Liver (tissue), 9 donors: ENCODE results near the gene MAN2B1. TPM values are rescaled to one million over a fixed set of nuclear protein-coding genes. Genes with fewer than 3 reads are reported as not detected.

Experiments
- DNase-seq: peaks from one replicate; pipeline ENCODE4 v3.0.0-alpha.2; 2017; ENCODE audit warnings: low spot score
- H3K27ac ChIP-seq, 2 donors: one replicate each; pipeline ENCODE4 v1.7.0; 2013; ENCODE audit warnings: inconsistent platforms in 2 of 2, low read length in 2 of 2, control low read depth in 1 of 2, low read depth in 1 of 2, mild to moderate bottlenecking in 1 of 2
- H3K27me3 ChIP-seq, 4 donors: one replicate each; pipeline versions ENCODE4 v1.6.1 to v1.7.0; 2013; ENCODE audit warnings: low read length in 3 of 4, inconsistent platforms in 1 of 4, mild to moderate bottlenecking in 1 of 4, moderate library complexity in 1 of 4; ENCODE audit not compliant: control insufficient read depth in 4 of 4, insufficient read depth in 4 of 4
- H3K36me3 ChIP-seq, 4 donors: one replicate each; pipeline versions ENCODE4 v1.6.1 to v1.7.0; 2013; ENCODE audit warnings: low read length in 3 of 4, mild to moderate bottlenecking in 3 of 4, low read depth in 1 of 4, moderate library complexity in 1 of 4; ENCODE audit not compliant: control insufficient read depth in 4 of 4, insufficient read depth in 3 of 4
- H3K4me1 ChIP-seq, 4 donors: one replicate each; pipeline versions ENCODE4 v1.6.1 to v1.7.0; 2013; ENCODE audit warnings: low read length in 3 of 4, mild to moderate bottlenecking in 3 of 4, moderate library complexity in 1 of 4; ENCODE audit not compliant: control insufficient read depth in 4 of 4, insufficient read depth in 4 of 4
- H3K4me3 ChIP-seq, 3 donors: one replicate each; pipeline versions ENCODE4 v1.6.1 to v1.7.0; 2013; ENCODE audit warnings: low read length in 3 of 3, control low read depth in 1 of 3, low read depth in 1 of 3, mild to moderate bottlenecking in 1 of 3
- H3K9ac ChIP-seq, 2 donors: one replicate each; pipeline ENCODE4 v1.7.0; 2013; ENCODE audit warnings: low read length in 2 of 2, mild to moderate bottlenecking in 2 of 2, moderate library complexity in 2 of 2, control low read depth in 1 of 2, low read depth in 1 of 2
- H3K9me3 ChIP-seq, 4 donors: one replicate each; pipeline versions ENCODE4 v1.6.1 to v1.7.0; 2013; ENCODE audit warnings: low read length in 3 of 4; ENCODE audit not compliant: control insufficient read depth in 4 of 4
- EGR1 ChIP-seq, 2 donors: IDR thresholded peaks; 2 replicates each; pipeline ENCODE4 v1.6.1; 2016 to 2018; ENCODE audit warnings: antibody characterized with exemption in 2 of 2, low read depth in 2 of 2
- FOXA1 ChIP-seq: IDR thresholded peaks from 2 replicates; pipeline ENCODE4 v1.6.1; 2016; ENCODE audit warnings: antibody characterized with exemption
- FOXA2 ChIP-seq: IDR thresholded peaks from 2 replicates; pipeline ENCODE4 v1.6.1; 2016; ENCODE audit warnings: antibody characterized with exemption
- GABPA ChIP-seq, 2 donors: IDR thresholded peaks in 1 of 2; conservative IDR thresholded peaks in 1 of 2; 2 replicates each; pipeline ENCODE4 v1.6.1; 2016; ENCODE audit warnings: antibody characterized with exemption in 2 of 2, mild to moderate bottlenecking in 1 of 2, moderate library complexity in 1 of 2
- HNF4A ChIP-seq, 2 donors: conservative IDR thresholded peaks; 2 replicates each; pipeline ENCODE4 v1.6.1; 2016; ENCODE audit warnings: antibody characterized with exemption in 2 of 2, mild to moderate bottlenecking in 2 of 2
- HNF4G ChIP-seq: IDR thresholded peaks from 2 replicates; pipeline ENCODE4 v1.6.1; 2016; ENCODE audit warnings: antibody characterized with exemption
- JUND ChIP-seq, 2 donors: IDR thresholded peaks; 2 replicates each; pipeline ENCODE4 v1.6.1; 2016; ENCODE audit warnings: antibody characterized with exemption in 2 of 2
- NR2F2 ChIP-seq: IDR thresholded peaks from 2 replicates; pipeline ENCODE4 v1.6.1; 2016; ENCODE audit warnings: antibody characterized with exemption
- REST ChIP-seq: IDR thresholded peaks from 2 replicates; pipeline ENCODE4 v1.6.1; 2016; ENCODE audit warnings: antibody characterized with exemption, mild to moderate bottlenecking
- RXRA ChIP-seq, 2 donors: IDR thresholded peaks; 2 replicates each; pipeline ENCODE4 v1.6.1; 2017 to 2018; ENCODE audit warnings: antibody characterized with exemption in 2 of 2, mild to moderate bottlenecking in 1 of 2
- SP1 ChIP-seq: IDR thresholded peaks from 2 replicates; pipeline ENCODE4 v1.6.1; 2018; ENCODE audit warnings: antibody characterized with exemption, mild to moderate bottlenecking
- TAF1 ChIP-seq: conservative IDR thresholded peaks from 2 replicates; pipeline ENCODE4 v1.6.1; 2016; ENCODE audit warnings: antibody characterized with exemption, mild to moderate bottlenecking
- YY1 ChIP-seq: IDR thresholded peaks from 2 replicates; pipeline ENCODE4 v1.6.1; 2016; ENCODE audit warnings: antibody characterized with exemption, mild to moderate bottlenecking
- WGBS: extraction: QIAGEN DNeasy Blood & Tissue Kit; methylation state at CpG from one replicate; pipeline ENCODE4 v1.1.7; 2013; 5-methylcytosine and 5-hydroxymethylcytosine counted together
- polyA plus RNA-seq, 2 donors: library from polyadenylated mRNA; stranded (reverse) in 1 of 2; unstranded in 1 of 2; fragments of 200-250 nt in 1 of 2; fragments of >200 nt in 1 of 2; fragmentation: Nextera tagmentation in 1 of 2; extraction: Ambion mirVana in 1 of 2; gene quantifications; one replicate each; pipeline versions ENCODE4 v1.2.1 to v1.2.3, GENCODE V29; 2013 to 2015
- total RNA-seq, 2 donors: library from RNA; depleted of rRNA; stranded (reverse); fragments of >200 nt; gene quantifications; one replicate each; pipeline ENCODE4 v1.2.3, GENCODE V29; 2014
- TF ChIP-seq, protein P1 (sequence below): IDR thresholded peaks from 2 replicates; pipeline ENCODE4 v1.6.1; 2016; ENCODE audit warnings: antibody characterized with exemption
- TF ChIP-seq, protein P2 (sequence below): IDR thresholded peaks from 2 replicates; pipeline ENCODE4 v1.6.1; 2016; ENCODE audit warnings: antibody characterized with exemption
- TF ChIP-seq, protein P3 (sequence below): IDR thresholded peaks from 2 replicates; pipeline ENCODE4 v1.6.1; 2016; ENCODE audit warnings: antibody characterized with exemption
- TF ChIP-seq, protein P4 (sequence below): fragments of 150-350 bp; IDR thresholded peaks from 2 replicates; pipeline ENCODE4 v1.5.1; 2017; ENCODE audit warnings: improper control_type of control experiment, low read depth, low read length; ENCODE audit not compliant: missing input control
- donor health status: healthy.
- donor health status: healthy.
- donor health status: healthy.
- donor health status: healthy.
- donor health status: healthy.

Gene MAN2B1
- total and polyA plus RNA-seq, 4 donors, result 23.5 to 42.9 (median 35.1) TPM

- H3K4me3 ChIP-seq, result no peak within 1 kb of the TSS
- no peak for TF ChIP-seq HNF4G
- no peak within 1 kb of the TSS for H3K9ac ChIP-seq
- H3K27me3 ChIP-seq, result no peaks in the 10 kb centered on the region
- H3K36me3 ChIP-seq, result no peaks in the 10 kb centered on the region
- DNase-seq, result no peak
- no peaks in the 10 kb centered on the region for H3K4me1 ChIP-seq
- WGBS, result 92% methylated on average over 9 of the region's 9 CpGs
- H3K27ac ChIP-seq, result no peak within 1 kb of the TSS
- H3K9me3 ChIP-seq, result no peaks in the 10 kb centered on the region
These were observed 21.1 kb upstream of the MAN2B1 start, which contains the start of gene GNG14 for GRCh38 chr19:12687496-12688196. TSS of gene GNG14 (plus strand) at chr19:12687998. CDS start at chr19:12688049, 51 bp downstream.

GRCh38 chr19:12685831-12686230 lies 19.3 kb upstream of the MAN2B1 start:
- peaks cover 4 to 5% (median 4%) of the 10 kb centered on the region in 4 donors for H3K4me1 ChIP-seq
- no peaks in the 10 kb centered on the region for H3K9me3 ChIP-seq
- no peak for DNase-seq
- no peaks in the 10 kb centered on the region for H3K36me3 ChIP-seq
- H3K4me3 ChIP-seq, result no peak overlapping the region
- WGBS, result 91% methylated on average over 3 of the region's 3 CpGs
- H3K27ac ChIP-seq, result no peak overlapping the region
- TF ChIP-seq, protein P1, sequence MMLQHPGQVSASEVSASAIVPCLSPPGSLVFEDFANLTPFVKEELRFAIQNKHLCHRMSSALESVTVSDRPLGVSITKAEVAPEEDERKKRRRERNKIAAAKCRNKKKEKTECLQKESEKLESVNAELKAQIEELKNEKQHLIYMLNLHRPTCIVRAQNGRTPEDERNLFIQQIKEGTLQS, result no peak
- no peak for TF ChIP-seq TAF1
- no peak overlapping the region for H3K9ac ChIP-seq
- H3K27me3 ChIP-seq, result no peaks in the 10 kb centered on the region

DNA sequence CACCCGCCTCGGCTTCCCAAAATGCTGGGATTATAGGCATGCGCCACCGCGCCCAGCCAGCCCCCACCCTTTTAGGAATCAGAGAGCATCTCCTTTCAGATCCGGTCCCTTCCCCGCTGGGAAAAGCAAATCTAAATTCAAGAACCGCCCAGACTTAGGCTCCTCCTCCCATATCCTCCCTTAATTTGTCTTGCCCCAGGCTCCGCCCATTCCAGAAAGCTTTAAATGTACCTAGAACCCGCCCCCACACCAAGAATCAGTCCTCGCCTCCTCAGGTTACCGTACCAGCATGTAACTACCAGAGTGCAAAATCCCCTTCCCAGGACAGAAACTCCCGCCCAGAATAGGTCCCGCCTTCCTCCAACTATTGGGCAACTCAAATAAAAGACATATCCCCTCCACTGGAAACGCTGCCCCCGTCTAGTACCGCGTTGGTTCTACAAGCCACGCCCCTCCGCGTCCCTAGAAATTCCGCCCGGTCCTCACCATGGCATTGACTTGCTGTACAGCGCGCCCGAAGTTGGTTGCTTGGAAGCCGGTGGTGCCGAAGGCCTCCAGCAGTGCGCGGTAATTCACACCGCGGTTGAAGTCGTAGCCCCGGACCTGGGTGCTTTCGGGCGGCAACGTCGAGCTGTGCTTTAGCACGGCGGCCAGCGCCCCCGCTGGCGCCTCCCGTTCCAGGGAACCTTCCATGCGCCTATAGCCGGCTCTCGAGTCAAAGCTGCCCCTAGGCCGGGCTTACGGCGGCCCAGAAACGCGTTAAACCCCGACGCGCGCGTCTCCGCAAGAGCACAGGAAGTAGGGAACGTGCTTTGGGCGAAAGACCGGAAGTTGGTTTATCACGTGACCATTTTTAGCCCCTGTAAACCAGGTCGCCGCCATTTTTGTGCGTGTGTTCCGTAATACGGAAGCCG lies 14.8 kb upstream of the MAN2B1 start, which contains the start of gene DHPS:
Gene DHPS, minus strand, starts transcription at position 807 of the 914 bp plus-strand sequence. Its CDS starts 114 bp downstream, at position 693.
- Histone ChIP-seq H3K9ac (peak within 1 kb of the TSS; percentile 83 to 85), H3K36me3 (peaks cover 9 to 20% (median 14%) of the 10 kb centered on the region in 4 donors), H3K9me3 (no peaks in the 10 kb centered on the region), H3K4me1 (peaks cover 4 to 27% (median 21%) of the 10 kb centered on the region in 4 donors), H3K27me3 (no peaks in the 10 kb centered on the region), H3K27ac (peak within 1 kb of the TSS; percentile 97 to 100), H3K4me3 (peak within 1 kb of the TSS; percentile 92 to 100 (median 99))
- under 1% methylated on average over 68 of the region's 68 CpGs for WGBS
- DNase-seq, result peak; percentile 85
- TF ChIP-seq, protein P1, result no peak
- TF ChIP-seq, protein P2, sequence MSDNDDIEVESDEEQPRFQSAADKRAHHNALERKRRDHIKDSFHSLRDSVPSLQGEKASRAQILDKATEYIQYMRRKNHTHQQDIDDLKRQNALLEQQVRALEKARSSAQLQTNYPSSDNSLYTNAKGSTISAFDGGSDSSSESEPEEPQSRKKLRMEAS, result peak; percentile 73
- TF ChIP-seq, protein P3, sequence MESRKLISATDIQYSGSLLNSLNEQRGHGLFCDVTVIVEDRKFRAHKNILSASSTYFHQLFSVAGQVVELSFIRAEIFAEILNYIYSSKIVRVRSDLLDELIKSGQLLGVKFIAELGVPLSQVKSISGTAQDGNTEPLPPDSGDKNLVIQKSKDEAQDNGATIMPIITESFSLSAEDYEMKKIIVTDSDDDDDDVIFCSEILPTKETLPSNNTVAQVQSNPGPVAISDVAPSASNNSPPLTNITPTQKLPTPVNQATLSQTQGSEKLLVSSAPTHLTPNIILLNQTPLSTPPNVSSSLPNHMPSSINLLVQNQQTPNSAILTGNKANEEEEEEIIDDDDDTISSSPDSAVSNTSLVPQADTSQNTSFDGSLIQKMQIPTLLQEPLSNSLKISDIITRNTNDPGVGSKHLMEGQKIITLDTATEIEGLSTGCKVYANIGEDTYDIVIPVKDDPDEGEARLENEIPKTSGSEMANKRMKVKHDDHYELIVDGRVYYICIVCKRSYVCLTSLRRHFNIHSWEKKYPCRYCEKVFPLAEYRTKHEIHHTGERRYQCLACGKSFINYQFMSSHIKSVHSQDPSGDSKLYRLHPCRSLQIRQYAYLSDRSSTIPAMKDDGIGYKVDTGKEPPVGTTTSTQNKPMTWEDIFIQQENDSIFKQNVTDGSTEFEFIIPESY, result peak; percentile 86
- TF ChIP-seq HNF4A (conservative IDR thresholded peaks at IDR 0.05) (peak; percentile 12 to 29), FOXA1 (no peak), RXRA (IDR thresholded peaks at IDR 0.05) (peak; percentile 27 to 48), HNF4G (no peak), EGR1 (IDR thresholded peaks at IDR 0.05; ENCODE audit: low read depth in 2 of 2) (peak; percentile 19 to 47), GABPA (IDR thresholded peaks at IDR 0.05 in 1 of 2, conservative IDR thresholded peaks at IDR 0.05 in 1 of 2) (peak; percentile 90 to 95), JUND (IDR thresholded peaks at IDR 0.05) (no peak), NR2F2 (peak; percentile 53), SP1 (peak; percentile 27), REST (no peak), FOXA2 (peak; percentile 18), TAF1 (peak; percentile 58), YY1 (peak; percentile 99)
- TF ChIP-seq, protein P4, sequence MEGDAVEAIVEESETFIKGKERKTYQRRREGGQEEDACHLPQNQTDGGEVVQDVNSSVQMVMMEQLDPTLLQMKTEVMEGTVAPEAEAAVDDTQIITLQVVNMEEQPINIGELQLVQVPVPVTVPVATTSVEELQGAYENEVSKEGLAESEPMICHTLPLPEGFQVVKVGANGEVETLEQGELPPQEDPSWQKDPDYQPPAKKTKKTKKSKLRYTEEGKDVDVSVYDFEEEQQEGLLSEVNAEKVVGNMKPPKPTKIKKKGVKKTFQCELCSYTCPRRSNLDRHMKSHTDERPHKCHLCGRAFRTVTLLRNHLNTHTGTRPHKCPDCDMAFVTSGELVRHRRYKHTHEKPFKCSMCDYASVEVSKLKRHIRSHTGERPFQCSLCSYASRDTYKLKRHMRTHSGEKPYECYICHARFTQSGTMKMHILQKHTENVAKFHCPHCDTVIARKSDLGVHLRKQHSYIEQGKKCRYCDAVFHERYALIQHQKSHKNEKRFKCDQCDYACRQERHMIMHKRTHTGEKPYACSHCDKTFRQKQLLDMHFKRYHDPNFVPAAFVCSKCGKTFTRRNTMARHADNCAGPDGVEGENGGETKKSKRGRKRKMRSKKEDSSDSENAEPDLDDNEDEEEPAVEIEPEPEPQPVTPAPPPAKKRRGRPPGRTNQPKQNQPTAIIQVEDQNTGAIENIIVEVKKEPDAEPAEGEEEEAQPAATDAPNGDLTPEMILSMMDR, result no peak
